Kidney tubule cell (primary cell): ENCODE data around the gene SAPCD1.
"Not testable (repeated sequence)": the region's sequence is repeated elsewhere in the genome, so short reads cannot be mapped to it uniquely, and the experiment has no call there.

Experiments used
- DNase-seq: peaks from one replicate; pipeline ENCODE4 v3.0.0-alpha.2; 2018; ENCODE audit warnings: low spot score

SAPCD1 gene

DNA sequence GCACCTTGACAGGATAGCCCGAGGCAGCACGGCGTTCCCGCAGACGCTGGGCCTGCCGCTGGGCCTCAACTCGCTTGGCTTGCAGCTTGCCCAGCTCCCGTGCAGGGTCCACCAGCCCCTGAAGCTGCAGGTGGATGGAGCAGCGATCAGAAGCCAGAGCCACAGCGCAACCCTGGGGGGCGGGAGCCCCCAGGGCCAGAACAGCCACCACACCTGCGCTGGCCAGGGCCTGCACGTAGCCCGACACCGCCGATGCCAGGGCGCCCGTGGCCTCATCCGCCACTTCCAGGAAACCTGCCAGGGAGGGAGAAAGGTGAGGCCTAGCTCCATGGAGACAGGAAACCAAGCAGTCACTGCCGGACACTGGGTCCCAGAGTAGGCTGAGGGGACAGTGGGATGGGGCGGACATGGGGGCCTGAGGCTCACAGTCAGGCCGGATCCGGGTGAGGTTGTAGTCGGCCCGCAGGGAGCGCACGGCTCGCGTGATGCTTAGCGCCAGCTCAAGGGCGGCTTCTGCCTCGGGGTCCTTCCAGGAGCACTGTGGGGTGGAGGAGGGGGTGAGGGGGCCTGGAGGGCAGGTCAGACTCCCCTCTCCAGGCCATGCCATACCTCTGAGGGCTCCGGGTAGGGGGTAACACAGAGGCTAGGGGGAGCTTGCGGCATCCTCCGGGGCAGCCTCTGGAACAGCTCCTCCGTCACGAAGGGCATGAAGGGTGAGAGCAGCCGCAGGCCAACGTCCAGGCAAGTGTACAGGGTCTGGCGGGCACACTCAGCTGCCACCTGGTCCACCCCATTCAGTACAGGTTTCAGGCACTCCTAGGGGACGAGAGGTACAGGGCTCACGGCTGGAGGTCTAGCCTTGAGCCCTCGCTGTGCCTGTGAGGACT is 16.8 kb downstream of the SAPCD1 start:
- DNase-seq = no peak

- DNase-seq = no peak
These were observed 17.5 kb downstream of the SAPCD1 start for GRCh38 chr6:31779908-31780307.

- DNase-seq = no peak
These were observed 18.2 kb downstream of the SAPCD1 start for GRCh38 chr6:31780507-31781243.

- no peak for DNase-seq
These were observed 19.0 kb downstream of the SAPCD1 start for GRCh38 chr6:31781244-31782125.

DNA sequence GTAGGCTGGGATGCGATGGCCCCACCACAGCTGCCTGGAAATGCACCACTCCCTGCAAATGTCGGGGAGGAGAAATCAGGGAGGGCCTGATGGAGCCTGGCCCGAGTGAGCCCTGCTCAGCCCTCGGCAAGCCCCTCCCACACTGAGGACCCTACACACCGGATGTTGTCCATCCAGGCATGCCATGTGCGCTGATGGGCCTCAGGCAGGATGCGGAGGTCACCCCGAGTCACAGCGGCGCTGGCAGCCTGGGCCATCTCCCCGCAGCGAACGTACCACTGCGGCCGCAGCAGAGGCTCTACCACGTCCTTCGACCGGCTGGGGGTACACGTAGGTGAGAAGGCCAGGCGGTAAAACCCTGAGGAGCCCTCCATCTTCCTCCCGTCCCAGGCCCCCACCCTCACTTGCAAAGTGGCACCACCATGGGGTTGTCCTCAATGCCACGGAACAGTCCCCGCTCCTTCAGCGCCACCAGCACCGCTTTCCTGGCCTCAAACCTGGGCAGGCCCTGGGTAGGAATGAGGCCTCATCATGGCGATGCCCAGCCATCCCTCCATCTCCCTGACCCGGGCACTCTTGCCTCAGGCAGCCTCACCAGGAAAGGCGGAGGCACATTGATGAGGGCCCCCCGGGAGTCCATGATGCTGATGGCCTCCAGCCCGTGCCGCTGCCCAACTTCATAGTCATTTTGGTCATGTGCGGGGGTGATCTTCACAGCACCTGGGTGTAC is 19.8 kb downstream of the SAPCD1 start:
- no peak for DNase-seq

DNA sequence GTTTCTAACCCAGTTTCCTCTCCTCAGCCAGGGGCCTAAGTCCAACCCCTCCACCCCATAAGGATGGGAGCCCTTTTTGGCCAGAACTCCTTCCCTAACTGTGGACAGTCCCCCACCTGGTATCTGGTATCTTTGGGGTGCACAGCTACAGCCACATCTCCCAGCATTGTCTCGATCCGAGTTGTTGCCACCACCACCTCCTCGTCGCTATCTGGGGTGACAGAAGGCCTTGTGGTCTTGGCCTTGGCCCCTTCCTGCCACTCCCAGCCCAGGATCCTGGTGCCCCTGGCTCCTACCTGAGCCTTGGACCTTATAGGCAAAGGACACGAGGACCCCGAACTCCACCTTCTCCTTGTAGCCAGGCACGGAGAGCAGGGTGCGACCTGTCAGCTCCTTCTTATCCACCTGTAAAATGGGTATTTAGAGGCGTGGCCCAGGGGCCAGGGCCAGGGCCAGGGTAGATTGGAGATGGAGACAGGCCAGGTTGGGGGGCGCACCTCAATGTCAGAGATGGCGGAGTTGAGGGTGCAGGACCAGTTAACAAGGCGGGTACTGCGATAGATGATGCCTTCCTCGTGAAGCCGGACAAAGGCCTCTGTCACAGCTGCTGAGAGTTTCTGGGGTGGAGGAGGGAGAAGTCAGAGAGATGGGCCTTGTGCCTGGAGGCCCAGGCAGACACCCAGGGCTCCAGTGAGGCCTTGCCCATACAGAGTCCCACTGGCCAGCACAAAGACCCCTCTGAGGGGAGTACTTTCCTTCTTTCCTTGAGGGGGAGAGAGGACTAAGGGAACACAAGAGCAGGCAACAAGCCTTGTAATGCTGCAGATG is 21.9 kb downstream of the SAPCD1 start:
- no peak for DNase-seq

DNA sequence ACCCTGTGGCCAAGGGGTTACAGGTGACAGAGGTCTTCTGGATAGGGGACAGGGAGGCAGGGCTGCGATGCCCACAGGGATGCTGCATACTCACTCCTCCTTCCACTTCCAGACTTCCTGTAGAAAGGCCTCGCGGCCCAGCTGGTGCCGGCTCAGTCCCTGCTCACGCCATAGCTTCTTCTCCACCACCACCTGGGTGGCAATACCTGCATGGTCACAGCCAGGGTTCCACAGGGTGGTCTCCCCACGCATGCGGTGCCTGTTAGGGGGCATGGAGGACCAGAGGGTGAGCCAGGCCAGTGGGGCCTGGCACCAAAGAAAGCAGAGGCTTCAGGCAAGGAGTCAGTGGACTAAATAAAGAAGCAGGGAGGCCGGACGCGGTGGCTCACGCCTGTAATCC is 23.0 kb downstream of the SAPCD1 start:
- DNase-seq = no peak

GRCh38 chr6:31791324-31792089 is 29.1 kb downstream of the SAPCD1 start:
- DNase-seq = peak; percentile 38

- DNase-seq = no peak
These were observed 29.6 kb downstream of the SAPCD1 start for GRCh38 chr6:31792090-31792374.

DNA sequence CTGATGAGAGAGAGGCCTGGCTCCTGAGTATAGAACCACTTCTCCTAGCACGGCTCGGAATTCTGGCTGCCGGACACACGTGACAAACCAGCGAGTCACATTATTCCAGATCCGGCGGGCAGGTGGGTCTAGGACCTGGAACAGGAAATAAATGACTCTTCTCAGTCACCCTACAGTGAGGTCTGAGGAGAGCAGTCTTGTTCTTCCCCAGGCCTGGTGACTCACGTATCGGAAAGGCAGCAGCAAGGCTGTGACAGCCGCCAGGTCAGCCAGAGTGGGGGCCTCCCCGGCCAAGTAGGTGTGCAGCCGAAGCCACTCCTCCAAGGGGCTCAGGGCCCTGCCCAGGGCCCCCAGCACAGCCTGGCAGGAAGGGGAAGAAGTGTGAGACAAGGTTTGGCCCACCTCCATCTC is 30.3 kb downstream of the SAPCD1 start:
- peak; percentile 97 for DNase-seq

GRCh38 chr6:31793927-31794245 is 31.4 kb downstream of the SAPCD1 start:
- not testable (repeated sequence) for DNase-seq

DNA sequence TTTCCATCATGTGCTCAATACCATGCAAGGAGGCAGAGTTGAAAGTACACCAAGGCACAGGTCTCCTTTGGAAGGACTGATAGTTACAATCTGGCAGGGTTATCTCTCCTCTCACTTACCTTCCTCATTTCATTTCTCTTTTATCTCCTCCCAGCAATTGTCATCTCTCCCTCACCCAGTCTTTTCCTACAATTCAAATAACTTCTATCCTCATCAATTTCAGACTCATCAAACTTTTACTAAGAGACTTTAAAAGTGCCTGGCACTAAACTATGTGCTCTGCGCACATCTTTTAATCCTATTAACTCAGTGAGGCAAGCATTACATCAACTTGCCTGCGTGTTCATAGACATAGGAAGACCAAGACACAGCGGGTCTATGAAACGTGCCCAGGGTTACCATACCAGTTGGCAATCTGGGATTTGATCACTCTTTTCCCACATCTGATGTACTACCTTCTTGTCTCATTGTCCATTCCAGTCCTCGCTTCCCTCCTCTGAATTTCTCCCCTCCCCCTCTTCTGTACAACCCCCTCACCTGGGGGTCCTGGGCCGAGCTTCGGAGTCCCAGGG is 31.9 kb downstream of the SAPCD1 start:
- DNase-seq = peak; percentile 39

DNA sequence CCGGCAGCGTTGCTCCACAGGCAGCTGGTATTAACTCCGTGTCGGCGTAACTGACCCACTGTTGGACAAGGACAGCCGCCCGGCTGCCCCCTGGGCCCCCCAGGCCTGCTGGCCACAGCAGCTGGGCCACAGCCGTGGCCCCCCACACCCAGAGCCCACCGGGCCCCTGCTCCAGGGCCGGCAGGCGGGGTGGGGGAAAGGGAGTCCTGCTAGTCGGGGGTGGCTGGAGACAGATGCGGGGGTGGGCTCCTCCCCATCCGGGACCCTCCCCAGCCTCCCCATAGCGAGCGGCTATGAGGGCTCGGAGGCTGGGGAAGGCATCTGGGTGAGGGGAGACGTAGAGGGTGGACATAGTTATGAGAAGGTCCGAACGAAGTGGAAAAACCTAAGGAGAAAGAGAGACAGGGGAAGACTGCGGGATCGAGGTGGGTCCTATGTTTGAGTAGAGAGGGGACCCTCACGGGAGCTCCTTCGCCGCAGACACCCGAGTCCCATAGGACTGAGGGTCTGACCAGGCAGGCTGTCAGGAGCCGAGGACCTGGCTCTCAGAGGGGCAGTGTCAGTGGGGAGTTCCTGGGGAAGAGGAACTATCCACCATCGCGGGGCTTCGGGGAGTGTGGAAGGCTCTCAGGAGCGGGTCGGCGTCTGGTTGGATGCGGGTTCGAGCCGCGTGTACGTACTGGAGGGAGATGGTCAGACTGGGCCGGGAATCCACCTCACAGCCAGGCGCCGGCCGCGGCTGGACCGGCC is 32.6 kb downstream of the SAPCD1 start:
- DNase-seq = no peak

DNA sequence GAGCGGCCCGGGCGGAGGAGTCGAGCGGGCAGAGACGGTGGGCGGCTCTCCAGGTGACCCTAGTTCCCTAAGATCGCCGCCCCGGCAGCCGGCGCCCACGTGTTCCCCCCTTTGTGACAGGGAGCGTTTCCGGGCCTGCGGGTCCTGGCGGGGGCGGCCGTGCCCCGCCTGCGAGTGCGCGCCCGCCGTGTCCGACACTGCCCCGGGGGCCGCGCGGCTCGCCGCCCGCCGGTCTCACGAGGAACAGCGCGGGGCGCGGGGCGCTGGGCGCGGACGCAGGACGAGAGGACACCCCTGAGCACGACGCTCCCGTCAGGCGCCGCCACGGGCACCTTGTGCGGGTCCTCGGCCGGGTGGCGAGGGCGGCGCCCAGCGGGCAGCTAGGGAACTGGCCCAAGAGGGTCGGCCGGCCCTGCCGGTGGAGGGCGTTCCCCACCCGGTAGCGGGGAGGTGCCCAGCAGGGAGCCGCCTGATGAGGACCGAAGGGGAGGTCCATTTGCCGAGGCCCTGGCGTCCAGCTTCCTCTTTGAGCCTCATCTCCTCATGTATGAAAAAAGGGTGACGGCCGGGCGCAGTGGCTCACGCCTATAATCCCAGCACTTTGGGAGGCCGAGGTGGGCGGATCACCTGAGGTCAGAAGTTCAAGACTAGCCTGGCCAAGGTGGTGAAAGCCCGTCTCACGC is 33.3 kb downstream of the SAPCD1 start, which contains the start of gene VARS1:
Gene VARS1, minus strand, starts transcription at position 137 of the 683 bp plus-strand sequence. CDS start 535 bp downstream, outside the sequence.
- peak; percentile 95 for DNase-seq

DNA sequence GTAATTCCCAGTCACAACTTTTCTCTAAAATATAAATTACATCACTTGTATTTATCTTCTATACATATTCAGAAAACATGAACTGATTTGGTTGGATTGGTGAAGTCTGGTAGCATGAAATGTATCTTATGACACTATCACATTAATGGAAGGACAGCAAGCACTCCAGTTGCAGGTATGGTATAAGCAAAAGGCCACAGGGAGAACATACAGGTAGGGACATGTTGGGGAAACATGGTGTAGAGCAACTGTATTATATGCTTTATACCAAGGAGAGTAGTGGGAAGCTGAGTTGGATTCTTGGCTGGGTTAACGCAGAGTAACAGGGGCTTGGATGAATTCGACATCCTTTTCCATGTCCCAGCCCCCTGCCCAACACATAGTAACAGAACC is 34.5 kb downstream of the SAPCD1 start:
- DNase-seq = no peak

- DNase-seq = no peak
These were observed 35.1 kb downstream of the SAPCD1 start for GRCh38 chr6:31797588-31797987.

DNA sequence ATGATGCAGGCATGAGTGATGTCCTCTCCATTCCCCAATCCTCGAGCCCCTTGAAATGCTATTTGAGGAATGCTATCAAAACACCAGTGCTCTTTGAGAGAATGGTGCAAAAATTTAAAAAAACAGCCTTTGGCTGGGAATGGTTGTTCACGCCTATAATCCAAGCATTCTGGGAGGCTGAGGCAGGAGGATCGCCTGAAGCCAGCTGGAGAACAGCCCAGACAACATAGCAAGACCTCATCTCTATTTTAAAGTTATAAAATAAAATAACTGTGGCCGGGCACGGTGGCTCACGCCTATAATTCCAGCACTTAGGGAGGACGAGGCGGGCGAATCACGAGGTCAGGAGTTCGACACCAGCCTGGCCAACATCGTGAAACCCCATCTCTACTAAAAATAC is 37.3 kb downstream of the SAPCD1 start:
- DNase-seq = no peak
